Stimulated activated CD8-positive, alpha-beta memory T cell treated with anti-CD3 and anti-CD28 coated beads, Interleukin-4, amount 100 ng/mL, for 4 hours (primary cell): ENCODE results near the gene WRNIP1.

Experiments
- DNase-seq, 2 donors: peaks; one replicate each; pipeline ENCODE4 v3.0.0-alpha.2; 2020; ENCODE audit warnings: low read depth in 2 of 2, low spot score in 1 of 2

Gene WRNIP1

DNA sequence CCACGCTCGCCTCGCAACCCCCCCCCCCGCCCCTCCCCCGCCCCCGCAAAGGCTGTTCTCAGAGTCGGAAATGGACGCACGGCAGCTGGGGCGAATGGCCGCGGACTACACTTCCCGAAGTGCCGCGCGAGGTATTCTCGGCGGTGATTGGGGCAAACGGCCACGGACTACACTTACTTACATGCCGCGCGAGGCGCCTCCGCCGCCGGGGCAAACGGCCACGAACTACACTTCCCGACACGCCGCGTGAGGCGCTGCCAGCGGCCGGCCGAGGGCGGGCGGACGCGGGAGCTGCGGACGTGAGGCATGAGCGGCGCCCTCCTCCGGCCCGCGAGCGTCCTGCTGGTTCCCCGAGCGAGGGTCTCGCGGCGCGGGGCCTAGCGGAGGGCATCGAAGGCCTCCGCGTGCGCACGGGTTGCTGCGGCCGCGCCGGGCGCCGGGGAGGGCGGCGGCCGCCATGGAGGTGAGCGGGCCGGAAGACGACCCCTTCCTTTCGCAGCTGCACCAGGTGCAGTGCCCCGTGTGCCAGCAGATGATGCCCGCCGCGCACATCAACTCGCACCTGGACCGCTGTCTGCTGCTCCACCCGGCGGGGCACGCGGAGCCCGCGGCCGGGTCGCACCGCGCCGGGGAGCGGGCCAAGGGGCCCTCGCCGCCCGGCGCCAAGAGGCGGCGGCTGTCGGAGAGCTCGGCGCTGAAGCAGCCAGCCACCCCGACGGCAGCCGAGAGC is at the start of gene WRNIP1:
TSS of gene WRNIP1 (plus strand) at position 228 of the 730 bp plus-strand sequence. CDS start at position 458, 230 bp downstream.
- peak; percentile 89 to 95 for DNase-seq

DNA sequence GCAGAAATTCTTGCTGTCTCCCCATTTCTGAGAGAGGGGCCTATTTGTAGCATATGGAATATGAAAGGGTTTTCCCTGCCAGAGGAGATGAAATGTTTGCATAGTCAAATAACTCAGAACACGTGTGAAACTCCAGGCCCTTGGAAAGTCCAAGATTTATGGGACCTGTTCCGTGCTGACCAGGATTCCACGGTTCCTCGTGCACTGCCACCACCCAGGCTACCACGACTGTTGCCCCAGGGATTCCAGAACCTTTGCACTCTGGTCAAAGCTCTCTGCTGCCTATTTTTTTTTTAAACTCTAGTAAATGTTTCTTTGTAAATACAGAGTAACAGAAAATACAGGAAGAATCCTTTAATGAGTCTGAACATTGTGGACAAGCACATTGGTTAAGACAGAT is 49.5 kb upstream of the WRNIP1 start:
- DNase-seq = no peak

DNA sequence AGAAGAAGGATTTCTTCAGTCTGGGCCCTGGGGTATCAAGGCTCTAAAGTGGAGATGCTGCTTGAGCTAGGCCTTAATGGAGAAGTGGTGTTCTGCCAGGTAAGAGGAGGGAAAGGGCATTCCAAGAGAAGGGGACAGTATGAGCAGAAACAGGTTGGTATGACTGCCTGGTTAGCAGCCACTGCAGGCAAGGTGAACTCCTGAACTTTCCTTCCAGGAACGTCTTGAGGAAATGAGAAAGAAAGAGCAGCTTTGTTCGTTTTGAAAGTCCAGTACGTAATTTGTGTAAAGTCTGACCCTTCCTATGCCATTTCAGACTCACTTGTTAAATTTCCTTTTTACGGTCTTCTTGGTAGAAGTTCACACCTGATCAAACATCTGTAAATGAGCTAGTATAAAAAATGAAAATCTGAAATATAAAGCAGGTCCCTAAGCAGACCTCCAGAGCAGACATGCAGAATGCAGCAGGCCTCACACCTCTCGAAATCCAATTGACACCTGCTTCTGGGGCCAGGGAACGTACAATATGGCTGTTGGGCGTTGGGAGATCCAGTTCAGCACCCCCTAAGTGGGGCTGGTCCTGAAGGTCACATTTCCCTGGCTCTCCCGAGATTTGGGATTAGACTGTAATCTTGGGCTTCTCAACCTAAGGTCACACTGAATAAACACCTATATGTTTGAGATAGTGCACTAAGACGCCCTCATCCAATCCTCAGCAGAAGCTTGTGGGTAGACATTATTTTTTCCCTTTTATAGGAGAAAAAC is 48.1 kb upstream of the WRNIP1 start:
- no peak for DNase-seq

DNA sequence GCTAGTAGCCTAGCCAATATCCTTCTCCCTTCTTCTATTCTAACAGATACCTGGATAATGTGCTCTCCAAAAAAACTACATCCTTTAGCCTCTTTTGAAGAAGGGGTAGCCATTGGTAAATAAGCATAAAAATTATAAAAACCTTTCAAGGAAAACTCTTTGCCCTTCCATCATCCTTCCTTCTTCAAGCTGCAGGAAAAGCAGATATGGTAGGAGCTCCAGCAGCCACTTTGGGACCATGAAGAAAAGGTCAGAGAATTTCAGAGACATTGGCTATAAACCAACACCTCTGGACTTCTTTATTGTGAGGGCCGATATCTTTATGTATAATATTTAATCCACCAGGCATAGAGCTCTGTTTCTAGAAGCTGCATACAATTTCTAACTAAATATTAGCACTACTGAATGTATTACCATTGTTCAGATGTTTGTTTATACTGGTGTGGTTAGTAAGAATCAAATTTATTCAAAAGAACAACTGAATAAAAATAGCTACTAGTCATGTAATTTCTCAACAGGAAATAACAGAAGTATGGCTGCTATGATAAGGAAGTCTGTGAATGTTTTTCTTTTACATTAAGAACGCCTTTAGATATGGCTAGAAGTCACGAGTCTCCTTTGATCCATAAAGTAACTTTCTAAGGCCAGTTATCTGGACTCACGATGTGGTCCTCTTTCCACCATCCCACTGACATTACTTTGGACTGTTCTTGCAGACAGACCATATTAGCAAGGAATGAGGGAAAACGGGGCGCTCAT is 46.7 kb upstream of the WRNIP1 start:
- DNase-seq = no peak

DNA sequence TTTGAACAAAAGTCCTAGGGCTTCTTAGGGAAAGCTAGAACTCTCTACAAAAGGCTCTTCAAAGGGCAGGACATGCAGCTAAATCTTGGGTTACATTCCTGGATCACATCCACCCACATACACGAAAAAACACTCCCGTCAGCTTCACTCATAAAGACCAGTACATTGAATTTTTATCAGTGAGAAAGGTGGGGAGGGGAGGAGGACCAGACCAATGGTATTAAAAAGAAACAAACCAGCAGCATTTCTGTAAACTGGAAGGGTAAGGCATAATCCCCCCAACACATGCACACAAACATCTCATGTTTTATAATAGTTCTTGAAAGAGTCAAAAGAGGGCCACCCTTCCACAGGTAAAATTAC is 46.1 kb upstream of the WRNIP1 start:
- no peak for DNase-seq

DNA sequence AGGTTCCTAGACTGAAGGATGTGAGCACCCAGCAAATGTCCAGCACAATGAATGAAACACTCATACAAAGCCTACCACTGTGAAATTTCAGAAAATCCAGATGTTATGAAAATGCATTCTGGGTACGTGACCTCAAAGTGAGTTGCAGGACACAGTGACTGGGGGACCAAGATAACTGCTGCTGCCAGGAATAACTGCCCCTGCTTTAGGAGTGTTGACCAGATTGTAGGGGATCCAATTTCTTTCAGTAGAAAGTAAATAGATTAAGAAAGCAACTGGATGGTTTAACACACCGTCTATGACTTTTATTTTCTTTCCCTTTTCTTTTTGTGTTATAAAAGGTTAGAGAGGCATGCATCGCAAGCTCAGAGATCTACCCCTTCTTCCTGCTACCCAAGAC is 44.0 kb upstream of the WRNIP1 start:
- DNase-seq = no peak

DNA sequence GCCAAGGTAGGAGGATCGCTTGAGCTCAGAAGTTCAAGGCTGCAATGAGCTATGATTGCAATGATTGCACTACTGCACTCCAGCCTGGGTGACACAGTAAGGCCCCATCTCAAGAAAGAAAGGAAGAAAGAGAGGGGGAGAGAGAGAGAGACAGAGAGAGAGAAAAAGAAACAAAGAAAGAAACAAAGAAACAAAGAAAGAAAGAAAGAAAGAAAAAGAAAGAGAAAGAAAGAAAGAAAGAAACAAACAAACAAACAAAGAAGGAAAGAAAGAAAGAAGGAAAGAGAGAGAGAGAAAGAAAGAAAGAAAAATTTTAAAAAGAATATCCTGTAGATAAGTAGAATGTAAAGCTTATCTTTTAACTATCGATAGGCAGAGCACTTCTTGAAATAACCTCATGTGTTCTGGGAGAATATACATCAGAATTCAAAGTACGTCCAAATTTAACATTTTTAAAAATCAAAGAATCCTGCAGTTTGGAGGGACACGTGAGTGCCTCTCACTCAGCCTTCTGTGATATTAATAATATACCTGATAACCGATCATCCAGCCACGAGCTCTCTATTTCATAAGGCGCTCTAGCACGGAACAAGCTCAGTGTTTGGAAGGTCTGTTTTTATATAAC is 39.7 kb upstream of the WRNIP1 start:
- DNase-seq = no peak

DNA sequence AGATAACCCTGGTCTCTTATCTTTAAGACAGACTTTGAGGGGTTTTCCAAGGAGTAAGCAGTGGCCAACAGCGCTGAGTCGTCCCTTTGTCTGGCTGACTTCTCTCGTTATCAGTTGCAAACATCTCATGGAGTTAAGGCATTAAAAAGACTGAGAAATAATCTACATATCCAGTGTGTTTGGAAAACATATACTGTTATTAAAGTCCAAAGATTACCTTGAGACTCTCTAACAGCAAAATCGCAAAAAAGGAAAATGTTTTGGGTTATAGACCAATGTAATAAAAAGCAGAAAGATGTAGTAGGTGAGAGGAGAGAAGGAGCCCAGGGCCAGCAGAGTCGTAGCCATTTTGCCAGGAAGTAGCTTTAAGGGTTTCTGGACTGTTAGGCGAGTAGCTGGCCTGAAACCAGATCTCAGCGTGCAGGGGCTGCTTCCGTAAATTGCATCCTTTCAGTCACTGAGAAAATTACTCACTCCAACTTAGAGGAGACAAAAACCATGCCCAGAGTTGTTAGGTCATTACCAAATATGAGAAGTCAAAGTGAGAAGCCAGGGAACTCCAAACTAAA is 39.1 kb upstream of the WRNIP1 start:
- DNase-seq = no peak

DNA sequence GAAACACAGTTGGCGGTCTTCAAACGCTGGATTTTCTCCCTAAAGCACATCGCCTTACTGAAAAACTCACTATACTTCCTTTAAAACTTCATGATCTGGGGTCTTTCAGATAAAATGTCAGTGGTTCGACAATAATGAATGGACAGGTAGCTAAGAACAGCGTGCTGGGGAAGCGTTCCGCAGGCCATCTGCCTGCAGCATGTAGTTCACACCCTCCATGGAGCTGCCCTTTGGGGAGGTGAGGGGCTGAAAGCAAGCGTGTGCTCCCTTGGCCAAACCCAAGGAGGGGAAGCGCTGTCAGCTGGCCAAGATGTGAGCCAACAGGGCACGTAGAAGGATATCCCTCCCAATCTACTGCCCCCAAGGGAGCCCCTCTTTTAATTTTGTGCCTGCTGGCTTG is 35.3 kb upstream of the WRNIP1 start:
- DNase-seq = no peak

DNA sequence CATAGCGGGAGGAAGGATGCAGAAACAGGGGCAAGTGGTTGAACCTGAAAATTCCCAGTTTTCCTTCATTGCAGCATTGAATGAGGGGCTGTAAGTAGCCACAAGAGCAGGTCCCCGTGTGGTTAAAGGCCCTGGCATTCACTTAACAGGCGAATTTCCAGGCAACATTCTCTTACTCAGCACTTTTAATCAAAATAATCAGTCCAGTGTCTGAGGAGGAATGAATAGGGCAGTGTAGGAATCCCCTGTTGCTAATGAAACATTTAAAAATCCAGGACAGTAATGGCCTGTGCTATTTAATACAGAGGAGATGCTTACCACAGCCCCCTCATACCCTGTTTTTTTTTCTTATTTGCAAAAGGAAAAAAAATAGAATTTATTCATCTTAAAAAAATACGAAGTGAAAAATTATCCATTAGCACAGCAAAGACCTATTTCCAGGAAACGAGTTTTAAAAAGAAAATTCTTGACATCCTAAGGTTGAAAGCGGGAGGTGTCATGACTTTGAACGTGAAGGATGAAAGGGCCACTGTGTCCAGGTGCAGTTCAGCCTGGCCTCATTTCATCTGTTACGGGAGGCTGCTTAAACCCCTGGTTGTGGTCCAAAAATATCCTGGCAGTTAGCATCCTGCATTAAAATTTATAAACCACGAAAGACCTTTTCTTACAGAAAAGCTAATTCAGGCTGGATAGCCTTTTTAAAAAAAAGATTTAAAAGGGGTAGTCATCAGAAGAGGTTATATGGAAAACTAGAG is 34.7 kb upstream of the WRNIP1 start:
- DNase-seq = no peak

DNA sequence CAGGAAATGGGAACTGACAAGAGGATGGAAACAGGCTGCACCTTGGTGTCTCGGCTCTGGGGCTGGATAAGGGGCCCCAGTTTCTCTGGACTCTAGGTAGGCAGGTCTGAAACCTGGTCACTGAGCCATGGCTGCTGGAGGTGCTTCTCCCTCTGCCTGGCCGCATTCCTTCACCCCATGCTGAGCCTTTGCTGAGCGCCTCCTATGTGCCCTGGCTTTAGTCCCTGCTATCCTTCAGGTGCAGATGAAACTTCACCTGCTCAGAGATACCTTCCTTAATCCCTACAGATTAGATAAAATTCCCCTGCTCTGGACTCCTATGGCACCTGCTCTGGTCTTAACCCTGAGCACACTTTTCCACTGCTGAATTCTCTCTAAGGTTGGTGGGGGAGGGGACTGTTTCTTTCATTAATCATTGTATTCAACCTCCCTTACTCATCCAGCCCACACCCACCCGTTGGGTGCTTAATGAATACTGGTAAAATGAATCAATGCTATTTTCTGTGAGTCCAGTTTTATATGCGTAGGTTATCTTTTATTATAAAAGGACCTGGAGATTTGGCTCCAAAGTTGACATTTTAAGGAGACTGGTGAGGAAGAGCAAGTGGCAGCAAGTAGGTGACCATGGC is 33.8 kb upstream of the WRNIP1 start:
- no peak for DNase-seq

DNA sequence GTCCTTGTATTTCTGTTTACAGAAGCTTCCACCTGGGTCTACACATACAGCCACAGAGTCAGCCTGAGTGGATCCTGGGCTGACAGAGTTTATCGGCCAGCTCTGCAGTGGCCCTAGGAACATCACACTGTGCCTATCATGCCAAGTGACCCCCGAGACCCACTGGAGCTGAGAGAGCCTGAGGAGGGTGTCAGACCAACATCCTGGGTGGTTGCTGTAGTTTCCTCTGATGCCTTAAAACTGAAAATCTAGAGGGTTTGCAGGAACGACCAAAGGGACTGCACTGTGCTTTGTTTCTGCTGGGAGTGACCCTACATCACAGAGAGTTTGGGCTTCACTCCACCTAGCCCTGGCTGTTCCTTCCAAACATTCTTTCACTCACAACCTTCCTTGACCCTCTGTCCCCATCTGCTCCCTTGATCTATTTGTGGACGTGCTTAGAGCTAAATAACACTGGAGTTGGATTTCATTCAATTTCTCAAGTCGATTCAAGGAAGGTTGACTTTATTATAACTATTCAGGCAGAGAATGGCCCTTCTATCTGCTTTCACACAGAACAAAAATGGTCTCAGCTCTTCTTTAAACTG is 32.6 kb upstream of the WRNIP1 start:
- DNase-seq = no peak

DNA sequence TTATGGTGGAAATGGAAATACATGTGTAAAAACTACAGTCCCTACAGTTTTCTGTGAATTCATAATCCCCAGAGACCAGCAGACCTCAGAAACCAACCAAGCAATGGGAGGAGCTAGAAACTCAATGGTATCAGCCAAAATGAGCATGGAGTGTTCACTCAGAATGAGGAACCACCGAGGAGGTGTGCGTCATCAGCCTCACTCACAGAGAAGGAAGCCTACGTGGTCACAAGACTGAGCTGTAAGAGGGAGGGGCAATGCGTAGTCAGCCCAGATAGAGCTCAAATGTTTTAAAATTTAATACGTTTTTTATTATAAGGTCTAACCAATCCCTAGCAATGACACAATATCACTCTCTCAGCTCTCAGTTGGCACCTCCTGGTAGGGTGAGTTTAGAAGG is 31.9 kb upstream of the WRNIP1 start:
- peak in 1 of 2 donors; percentile 8 for DNase-seq

DNA sequence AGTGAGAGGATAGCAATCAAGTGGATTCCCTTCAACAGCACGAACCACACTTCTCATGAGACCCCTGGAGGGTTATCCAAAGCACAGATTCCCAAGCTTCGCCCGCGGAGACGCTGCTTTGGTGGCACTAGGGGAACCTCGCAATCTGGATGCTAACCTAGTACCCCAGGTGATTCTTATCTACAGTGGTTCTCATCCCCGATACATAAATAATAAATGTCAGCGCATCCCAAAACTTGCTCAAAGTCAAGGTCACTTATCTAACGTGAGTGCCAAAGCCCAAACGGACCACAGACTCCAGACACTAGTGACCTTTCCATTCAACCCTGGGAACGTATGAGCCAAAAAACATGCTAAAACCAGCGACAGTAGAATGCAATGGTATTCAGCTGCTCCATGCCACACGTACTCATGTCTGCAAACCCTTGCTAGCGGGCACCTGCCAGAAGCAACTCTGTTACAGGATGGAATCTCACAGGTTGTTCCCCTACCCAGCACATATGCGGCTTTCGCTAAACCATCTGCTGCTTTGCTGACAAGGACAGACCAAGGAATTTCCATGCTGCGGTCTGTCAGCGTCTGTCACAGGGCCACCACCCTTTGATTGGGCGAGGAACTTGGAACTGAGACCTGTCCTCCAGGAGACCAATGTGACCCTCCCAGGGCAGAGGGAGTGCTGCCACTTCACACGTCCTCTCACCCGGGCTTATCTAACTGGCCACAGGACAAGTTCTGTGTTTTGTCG is 31.3 kb upstream of the WRNIP1 start:
- DNase-seq = no peak

DNA sequence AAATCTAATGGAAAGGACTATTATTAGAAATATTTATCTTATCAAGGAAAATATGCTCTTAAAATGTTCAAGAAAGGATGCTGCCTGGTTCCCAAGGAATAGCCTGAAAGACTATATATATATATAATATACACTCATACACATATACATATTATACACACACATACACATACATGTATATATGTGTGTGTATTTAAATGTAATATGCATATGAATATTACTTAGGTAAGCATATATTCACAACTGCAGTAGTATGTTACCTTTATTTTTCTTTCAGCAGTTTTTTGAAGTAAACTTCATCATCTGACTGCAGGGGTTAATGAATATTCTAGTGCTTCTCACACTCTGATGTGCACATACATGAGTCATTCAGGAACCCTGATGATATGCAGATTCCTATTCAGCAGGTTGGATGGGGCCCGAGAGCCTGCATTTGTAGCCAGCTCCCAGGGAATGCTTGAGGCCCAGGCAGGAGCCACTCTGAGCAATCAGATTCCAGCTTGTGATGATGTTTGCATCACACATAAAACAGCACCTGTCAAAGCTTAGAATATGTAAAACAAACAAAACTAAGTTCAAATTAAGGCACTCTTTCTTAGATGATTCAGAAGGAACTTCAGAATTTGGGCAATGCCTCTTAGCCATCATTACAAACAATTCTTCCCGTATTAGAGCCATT is 30.6 kb upstream of the WRNIP1 start:
- no peak for DNase-seq

DNA sequence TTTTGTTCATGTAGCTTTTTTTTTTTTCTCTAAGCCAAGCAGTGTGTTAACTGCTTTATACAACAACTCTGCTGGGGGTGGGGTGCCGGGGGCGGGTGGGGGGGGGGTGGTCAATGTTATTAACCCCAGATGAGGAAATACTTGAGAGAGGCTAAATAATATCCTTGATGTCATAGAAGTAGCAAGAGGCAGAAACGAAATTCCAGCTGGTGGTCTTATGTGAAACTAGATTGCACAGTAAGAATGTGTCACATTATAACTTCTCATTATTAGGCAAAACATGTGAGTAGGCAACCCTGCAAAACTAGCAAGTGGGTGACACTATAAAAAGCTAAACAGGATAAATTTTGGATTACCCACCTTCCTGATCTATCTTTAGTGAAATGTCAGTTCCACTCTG is 27.3 kb upstream of the WRNIP1 start:
- DNase-seq = no peak

DNA sequence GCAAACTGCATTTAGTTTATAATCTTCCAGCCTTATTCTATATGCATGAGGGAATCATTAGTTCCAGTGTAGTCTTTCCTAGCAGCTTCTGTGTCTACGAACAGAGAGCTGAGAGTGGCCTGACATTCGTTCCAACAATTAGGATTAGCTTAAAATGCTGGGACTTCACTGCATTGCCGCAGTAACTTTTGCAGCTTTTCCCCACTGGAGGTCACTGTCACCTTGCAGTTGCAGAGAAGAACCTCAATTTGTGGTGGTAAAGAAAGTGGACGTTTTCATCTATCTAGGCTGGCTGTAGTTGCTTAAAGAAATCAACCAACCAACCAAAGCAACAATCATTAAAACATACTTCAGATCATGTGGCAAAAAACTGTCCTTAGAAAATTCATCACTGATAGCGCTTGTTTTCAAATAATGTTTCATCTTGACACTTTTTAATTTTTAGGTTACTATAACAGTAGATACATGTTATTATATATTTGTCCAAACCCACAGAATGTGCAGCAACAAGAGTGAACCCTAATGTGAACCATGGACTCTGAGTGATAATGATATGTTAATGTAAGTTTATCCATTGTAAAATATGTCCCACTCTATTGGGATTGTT is 26.7 kb upstream of the WRNIP1 start:
- DNase-seq = peak; percentile 15 to 30

DNA sequence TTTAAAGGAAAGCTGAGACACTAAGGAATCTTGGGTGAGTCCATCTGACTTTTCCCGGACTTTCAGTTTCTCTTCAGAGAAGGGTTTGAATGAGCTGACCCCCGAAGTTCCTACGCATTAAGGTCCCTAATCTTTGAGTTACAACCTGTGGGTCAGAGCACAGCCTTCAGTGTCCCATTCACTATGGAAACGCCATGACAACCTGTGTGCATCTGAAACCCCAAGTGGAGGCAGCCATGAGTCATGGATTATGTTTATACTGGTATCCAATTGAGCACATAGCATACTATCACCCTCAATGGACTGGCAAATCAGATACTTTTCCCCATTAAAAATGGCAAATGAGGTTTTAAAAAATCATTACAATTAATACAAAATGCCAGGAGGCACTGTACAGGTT is 25.9 kb upstream of the WRNIP1 start:
- no peak for DNase-seq
